ENCODE measurements around the gene DENND2A.
"Not testable (repeated sequence)": the region's sequence is repeated elsewhere in the genome, so short reads cannot be mapped to it uniquely, and the experiment has no call there.

Gene DENND2A

GRCh38 chr7:140673063-140673773 is 32.6 kb upstream of the DENND2A start:
- DNase-seq, result no peak

DNA sequence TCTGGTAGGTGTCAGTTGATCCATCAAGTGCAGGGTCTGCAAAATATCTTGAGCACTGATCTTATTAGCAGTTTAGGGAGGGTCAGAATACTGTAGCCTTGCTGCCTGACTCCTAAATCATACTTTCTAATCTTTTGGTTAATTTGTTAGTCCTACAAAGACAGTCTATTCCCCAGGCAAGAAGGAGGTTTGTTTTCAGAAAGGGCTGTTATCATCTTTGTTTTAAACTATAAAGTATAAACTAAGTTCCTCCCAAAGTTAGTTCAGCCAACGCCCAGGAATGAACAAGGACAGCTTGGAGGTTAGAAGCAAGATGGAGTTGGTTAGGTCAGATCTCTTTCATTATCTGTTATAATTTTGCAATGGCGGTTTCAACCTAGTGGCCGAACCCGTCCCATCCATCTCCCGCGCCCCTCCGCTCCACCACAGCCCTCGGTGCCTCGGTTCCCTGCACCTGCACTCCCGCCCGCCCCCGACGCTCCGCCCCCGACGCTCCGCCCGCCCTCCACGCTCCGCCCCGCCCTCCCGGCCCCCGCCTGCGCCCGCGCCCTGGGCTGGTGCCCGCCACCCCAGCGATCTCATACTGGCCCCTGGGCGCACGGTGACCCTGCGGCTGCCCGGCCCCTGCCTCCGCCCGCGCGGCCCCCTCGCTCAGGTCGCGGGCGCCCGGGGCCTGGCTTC is 31.9 kb upstream of the DENND2A start, which contains the start of gene ADCK2:
ADCK2 (plus strand) TSS at position 564 of the 681 bp plus-strand sequence. CDS start 386 bp downstream, outside the sequence.
- DNase-seq, result no peak

DNA sequence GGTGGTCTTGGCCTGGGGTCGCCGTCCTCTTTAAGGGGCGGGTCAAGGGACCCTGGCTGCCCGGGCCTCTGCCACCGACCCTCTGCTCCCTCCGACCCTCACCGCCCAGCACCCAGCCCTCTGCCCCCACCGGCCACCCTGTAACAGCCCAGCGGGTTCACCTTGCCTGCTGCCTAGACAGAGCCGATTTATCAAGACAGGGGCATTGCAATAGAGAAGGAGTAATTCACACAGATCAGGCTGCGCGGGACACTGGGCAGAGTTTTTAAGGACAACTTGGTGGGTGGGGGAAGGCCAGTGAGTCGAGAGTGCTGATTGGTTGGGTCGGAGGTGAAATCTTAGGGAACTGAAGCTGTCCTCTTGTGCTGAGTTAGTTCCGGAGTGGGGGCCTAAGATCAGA is 31.4 kb upstream of the DENND2A start:
- DNase-seq, result no peak

DNA sequence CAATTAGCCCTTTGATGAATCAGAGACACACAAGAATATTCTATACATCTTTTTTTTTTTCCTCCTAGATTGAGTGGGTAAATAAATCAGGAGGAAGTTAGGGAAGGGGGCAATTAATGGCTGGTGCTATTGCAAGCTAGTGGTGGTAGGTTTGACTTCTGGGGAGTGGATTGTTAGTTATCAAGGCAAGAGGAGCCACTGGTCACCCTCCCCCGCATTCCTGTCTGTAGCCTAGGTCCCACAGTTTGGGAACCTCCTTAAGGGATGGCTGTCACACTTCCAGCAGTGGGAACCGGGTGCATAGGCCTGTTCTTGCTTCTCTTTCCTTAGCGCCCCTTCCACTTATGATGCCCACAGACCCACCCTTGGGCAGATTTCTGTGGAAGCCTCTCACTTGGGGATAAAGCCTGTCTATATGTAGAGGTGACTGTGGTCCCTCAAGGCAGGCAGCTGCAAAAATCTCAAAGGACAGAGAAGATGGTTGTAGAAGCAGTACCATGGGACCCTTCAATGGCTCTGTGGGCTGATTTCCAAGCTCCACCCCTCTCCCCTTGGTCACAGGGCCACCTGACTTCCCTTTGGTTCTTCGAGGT is 29.8 kb upstream of the DENND2A start:
- no peak for DNase-seq

- not testable (repeated sequence) for DNase-seq
These were observed 29.2 kb upstream of the DENND2A start for GRCh38 chr7:140669862-140670261.

GRCh38 chr7:140669352-140669751 is 28.7 kb upstream of the DENND2A start:
- no peak for DNase-seq

DNA sequence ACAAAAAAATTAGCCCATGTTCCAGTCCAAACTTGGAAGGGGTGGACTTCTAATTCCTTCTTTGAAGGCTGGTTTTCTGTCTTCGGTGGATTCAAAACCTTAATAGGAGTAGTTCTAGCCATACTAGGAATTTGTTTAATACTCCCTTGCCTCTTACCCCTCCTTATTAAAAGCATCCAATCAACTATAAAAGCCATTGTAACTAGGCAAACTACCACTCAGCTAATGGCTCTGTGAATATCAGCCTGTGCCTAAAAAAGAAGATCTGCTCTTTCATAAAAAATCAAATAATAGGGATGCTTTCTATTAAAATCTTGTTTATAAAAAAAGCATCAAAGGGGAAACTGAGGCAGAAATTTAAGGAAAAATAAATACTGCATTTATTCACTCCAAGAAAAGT is 28.0 kb upstream of the DENND2A start:
- no peak for DNase-seq

DNA sequence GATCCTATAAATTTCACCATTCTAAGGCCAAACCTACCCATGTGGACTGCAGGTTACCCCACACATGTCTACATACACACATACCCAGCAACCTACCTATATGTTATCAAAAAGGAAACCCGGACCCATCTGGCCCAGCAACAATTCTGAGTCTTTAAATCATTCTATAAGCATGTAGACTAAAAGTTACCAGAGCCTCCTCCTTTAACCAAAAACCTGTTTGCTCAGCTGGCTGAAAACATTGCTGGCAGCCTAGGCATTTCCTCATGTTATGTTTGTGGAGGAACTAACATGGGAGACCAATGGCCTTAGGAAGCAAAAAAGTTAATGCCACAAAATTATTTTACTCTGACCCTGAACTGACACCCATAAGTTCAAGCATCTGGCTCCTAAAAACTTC is 26.9 kb upstream of the DENND2A start:
- DNase-seq, result no peak

DNA sequence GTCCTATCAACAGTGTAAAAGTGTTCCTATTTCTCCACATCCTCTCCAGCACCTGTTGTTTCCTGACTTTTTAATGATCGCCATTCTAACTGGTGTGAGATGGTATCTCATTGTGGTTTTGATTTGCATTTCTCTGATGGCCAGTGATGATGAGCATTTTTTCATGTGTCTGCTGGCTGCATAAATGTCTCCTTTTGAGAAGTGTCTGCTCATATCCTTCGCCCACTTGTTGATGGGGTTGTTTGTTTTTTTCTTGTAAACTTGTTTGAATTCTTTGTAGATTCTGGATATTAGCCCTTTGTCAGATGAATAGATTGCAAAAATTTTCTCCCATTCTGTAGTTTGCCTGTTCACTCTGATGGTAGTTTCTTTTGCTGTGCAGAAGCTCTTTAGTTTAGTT is 22.3 kb upstream of the DENND2A start:
- not testable (repeated sequence) for DNase-seq

DNA sequence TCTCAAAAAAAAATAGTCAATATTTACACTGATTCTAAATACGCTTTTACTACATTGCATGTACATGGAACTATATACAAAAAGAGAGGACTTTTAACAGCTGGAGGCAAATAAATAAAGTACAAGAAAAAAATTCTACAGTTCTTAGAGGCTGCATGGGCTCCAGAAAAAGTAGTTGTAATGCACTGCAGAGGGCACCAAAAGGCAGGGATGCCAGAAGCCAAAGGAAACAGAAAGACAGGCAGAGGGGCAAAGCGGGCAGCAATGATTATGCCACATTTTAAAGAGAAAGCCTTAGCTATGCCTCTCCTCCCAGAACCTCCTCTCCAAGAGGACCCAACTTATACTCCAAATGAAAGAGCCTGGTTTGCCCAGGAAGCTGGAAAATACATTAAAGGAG is 20.5 kb upstream of the DENND2A start:
- DNase-seq, result no peak

DNA sequence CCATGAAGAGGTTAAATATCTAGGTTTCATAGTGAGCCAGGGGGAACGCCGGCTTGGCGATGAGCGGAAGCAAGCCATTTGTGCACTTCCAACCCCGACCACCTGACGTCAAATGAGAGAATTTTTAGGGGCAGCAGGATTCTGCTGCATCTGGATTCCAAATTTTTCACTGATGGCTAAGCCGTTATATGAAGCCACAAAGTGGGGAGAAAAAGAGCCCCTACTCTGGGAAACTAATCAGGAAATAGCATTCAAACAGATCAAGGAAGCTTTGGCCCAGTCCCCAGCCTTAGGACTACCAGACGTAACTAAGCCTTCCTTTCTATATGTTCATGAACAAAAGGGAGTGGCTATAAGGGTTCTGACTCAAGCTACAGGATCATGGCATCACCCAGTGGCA is 19.2 kb upstream of the DENND2A start:
- no peak for DNase-seq

DNA sequence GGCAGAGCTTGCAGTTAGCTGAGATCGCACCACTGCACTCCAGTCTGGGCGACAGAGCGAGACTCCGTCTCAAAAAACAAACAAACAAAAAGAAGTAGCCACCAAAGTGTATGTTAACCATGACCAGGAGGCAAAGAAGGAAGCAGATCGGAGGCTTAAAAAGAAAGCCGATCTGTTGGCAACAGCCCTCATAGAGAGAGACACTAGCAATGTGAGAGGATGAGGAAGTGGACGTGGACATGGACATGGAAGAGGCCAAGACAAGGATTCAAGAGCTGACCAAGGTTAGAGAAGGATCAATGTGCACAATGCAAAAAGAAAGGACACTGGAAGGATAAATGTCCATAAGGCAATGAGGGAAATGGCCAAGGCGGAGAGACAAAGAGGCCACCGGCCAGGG is 17.3 kb upstream of the DENND2A start:
- no peak for DNase-seq

- DNase-seq, result no peak
These were observed 16.2 kb upstream of the DENND2A start for GRCh38 chr7:140656548-140657515.

- DNase-seq, result no peak
These were observed 15.1 kb upstream of the DENND2A start for GRCh38 chr7:140655511-140656408.

DNA sequence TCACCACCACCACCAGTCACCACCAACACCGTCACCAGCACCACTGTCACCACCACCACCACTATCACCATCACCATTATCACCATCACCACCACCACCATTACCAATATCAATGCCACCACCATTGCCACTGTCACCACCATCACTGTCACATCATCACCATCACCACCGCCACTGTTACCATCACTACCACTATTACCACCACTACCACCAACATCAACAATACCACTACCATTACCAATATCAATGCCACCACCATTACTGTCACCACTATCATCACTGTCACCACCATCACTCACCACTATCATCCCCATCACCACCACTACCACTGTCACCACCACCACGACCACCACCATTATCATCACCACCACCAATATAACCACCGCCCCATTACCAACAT is 14.0 kb upstream of the DENND2A start:
- no peak for DNase-seq

DNA sequence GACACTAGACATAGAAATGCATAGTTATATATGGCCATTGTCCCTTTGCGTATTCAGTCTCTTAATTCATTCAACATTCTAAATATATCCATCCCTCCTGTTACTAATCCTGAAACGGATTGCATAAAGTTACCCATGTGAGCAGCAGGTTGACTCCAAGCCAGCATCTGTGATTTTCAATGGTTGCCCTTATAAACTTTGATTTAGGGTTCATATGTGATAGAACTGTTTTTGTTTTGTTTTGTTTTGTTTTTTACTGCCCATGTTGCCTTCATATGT is 13.4 kb upstream of the DENND2A start:
- no peak for DNase-seq

GRCh38 chr7:140653319-140654108 is 12.9 kb upstream of the DENND2A start:
- peak; percentile 70 for DNase-seq

DNA sequence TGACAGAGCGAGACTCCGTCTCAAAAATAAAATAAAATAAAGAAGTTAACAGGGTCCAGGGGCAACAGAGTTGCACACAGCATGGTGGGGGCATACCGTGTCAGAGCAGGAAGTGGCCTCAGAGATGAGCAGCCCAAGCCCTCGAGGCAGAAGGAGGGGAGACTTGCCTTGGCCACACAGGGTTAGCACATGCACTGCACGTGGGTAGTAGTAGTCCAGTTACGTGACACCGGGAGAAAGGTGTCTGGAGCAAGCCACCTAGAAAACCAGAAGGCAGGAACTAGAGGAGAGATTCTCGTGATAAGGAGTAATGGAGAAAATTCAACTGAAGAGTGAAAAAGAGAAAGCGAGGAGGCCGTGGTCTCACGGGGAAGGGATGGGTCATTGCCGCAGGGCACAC is 9.8 kb upstream of the DENND2A start:
- DNase-seq, result no peak

GRCh38 chr7:140649556-140650205 is 9.1 kb upstream of the DENND2A start:
- no peak for DNase-seq

GRCh38 chr7:140646931-140647647 is 6.5 kb upstream of the DENND2A start:
- no peak for DNase-seq

All from NCI-H1417 treated with DMSO at 0.1 percent for 48 hours (cell line).